Measurements from ENCODE around the gene RAET1E. TPM values are rescaled to one million over a fixed set of nuclear protein-coding genes. Genes with fewer than 3 reads are reported as not detected.
"Not testable (repeated sequence)": the region's sequence is repeated elsewhere in the genome, so short reads cannot be mapped to it uniquely, and the experiment has no call there.

Gene RAET1E
- total RNA-seq, 3 donors from 2014 or later: not detected

DNA sequence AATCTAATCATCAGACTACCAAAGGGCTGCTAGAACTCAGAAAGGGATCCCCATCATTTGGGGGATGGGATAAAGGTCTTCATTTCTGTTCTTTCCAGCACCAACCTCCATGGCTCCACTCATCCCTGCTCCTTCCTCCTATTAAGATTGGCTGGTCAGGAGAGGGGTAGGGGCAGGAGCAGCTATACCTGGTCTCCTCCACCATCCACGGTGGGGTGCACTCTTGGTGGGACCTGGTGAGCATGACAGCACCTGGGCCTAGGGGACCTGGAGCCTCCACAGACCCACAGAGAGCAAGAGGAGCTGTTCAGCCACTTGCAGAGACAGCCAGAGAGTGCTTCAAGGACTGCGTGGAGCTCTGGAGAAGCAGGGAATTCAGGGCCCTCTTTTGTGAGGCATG, 37.8 kb upstream of the RAET1E start:
- Mint-ChIP-seq H3K36me3 (ENCODE audit: insufficient read depth) (no peaks in the 10 kb centered on the region), H3K4me3 (no peak overlapping the region), H3K27me3 (ENCODE audit: low read depth) (peaks cover 86% of the 10 kb centered on the region), H3K4me1 (ENCODE audit: low read depth) (peaks cover 21% of the 10 kb centered on the region), H3K9me3 (no peaks in the 10 kb centered on the region)
- ATAC-seq (no peak), DNase-seq (no peak)

DNA sequence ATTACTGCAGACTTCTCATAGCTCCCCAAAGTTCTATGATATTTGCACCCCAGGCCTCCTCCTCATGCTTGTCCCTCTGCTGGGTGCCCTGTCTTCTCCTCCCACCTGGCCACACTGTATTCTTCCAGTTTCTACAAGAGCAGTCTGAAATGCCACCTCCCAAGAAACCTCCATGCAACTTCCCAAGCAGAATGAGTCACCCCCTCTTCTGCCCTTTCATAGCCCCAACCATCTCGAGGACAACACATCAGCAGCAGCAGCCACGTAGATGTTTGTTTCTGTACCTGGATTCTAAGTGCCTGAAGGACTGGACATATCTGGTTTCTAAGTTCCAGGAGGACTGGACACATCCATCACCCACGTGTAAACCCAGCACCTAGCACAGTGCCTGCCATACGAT, 37.3 kb upstream of the RAET1E start:
- no peaks in the 10 kb centered on the region for H3K36me3 Mint-ChIP-seq (ENCODE audit: insufficient read depth)
- peaks cover 86% of the 10 kb centered on the region for H3K27me3 Mint-ChIP-seq (ENCODE audit: low read depth)
- DNase-seq: no peak
- H3K9me3 Mint-ChIP-seq: no peaks in the 10 kb centered on the region
- ATAC-seq: no peak
- H3K4me1 Mint-ChIP-seq (ENCODE audit: low read depth): peaks cover 18% of the 10 kb centered on the region
- no peak overlapping the region for H3K4me3 Mint-ChIP-seq

DNA sequence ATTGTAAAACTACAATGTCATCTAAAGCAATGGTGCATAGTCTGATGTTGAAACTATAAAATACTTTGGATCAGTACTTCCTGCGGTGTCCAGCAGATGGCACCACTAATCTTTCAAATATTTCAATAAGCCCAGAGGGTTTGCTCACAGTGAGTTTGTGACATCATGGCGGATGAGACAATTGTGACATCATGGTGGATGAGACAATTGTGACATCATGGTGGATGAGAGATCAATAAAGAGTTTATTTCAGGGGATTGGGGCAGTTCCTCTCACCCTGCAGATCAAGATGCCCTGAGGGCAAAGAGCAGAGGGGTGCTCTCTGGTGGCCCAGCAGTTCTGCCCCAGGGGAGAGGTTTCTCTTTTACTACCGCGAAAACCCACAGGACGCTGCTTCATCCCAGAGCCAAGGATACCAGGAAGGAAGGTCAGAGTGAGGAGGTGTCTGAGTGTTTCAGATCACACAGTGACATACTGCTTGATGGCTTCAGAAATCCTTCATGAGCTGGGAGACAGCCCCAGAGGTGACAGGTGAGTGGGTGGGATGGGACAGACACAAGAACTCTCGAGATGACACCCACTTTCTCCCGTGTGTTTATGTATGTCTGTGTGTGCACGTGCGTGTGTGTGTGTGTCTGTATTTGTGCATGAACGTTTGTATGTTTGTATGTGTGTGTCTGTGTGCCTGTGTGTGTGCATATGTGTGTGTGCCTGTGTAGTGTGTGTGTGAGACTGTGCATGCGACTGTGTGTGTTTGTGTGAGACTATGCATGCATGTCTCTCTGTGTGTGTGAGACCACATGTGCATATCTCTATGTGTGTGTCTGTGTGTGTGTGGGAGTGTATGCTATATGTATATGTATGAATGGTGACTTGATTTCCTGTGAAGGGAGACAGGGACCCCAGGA, 36.6 kb upstream of the RAET1E start:
- Mint-ChIP-seq H3K9me3 (no peaks in the 10 kb centered on the region), H3K4me1 (ENCODE audit: low read depth) (peaks cover 16% of the 10 kb centered on the region), H3K27me3 (ENCODE audit: low read depth) (peaks cover 86% of the 10 kb centered on the region)

DNA sequence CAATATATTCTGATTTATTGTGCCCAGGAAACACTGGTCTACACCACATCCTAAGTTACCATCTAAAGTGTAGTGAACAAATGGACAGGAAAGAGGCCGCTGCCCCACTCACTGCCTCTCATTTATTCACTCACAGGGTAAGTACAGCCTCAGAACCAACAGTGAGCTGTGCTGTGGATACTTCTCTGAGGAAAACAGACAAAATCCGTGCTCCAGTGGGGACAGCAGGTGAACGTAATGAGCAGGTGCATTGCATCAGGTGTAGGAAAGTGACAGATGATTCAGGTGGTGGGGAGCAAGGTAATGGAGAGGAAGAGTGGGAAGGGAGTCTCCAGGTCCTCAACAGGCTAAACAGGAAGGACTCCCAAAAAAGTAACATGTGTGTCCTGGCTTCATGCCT, 35.5 kb upstream of the RAET1E start:
- Mint-ChIP-seq H3K27me3 (ENCODE audit: low read depth) (peaks cover 89% of the 10 kb centered on the region), H3K36me3 (ENCODE audit: insufficient read depth) (no peaks in the 10 kb centered on the region), H3K4me1 (ENCODE audit: low read depth) (peaks cover 9% of the 10 kb centered on the region), H3K4me3 (no peak overlapping the region), H3K9me3 (no peaks in the 10 kb centered on the region)
- no peak for DNase-seq
- no peak for ATAC-seq

More for the DNA sequence above, 36.6 kb upstream of the RAET1E start:
- DNase-seq (peak; percentile 71), ATAC-seq (peak; percentile 37 to 58)
- no peaks in the 10 kb centered on the region for H3K36me3 Mint-ChIP-seq (ENCODE audit: insufficient read depth)
- no peak overlapping the region for H3K4me3 Mint-ChIP-seq

DNA sequence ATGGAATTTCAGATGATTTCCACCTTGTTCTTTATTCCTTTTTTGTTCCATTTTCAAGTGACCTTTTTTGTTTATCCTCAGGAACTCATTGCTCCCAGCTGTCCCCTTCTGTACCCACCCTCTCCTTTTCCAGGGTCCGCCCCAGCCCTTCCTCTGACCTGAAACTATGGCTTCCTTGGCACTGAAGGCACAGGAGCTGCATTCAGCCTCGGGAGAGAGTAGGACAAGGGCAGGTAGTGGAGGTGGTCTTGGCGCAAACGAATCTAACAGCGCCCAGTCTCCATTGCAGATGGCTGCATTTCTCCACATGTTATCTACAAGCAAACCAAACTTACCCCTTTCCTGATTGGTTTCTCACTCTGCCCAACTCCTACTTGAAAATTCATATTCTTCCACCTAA, 35.1 kb upstream of the RAET1E start:
- peaks cover 94% of the 10 kb centered on the region for H3K27me3 Mint-ChIP-seq (ENCODE audit: low read depth)
- no peak for DNase-seq
- H3K4me1 Mint-ChIP-seq (ENCODE audit: low read depth): peaks cover 6% of the 10 kb centered on the region
- H3K9me3 Mint-ChIP-seq: no peaks in the 10 kb centered on the region
- H3K36me3 Mint-ChIP-seq (ENCODE audit: insufficient read depth): no peaks in the 10 kb centered on the region
- H3K4me3 Mint-ChIP-seq: no peak overlapping the region
- no peak for ATAC-seq

DNA sequence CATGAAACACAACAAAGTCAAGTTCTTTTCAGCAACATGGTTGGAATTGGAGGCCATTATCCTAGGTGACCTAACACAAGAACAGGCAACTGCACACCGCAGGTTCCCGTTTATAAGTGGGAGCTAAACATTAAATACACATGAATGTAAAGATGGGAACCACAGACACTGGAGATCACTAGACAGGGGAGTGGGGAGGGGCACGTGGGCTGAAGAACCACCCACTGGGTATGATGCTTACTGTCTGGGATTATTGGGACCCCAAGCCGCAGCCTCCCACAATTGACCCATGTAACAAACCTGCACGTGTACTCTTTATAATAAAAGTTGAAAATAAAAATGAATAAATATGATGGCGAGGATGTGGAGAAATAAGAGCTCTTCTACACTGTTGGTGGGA, 33.6 kb upstream of the RAET1E start:
- no peak overlapping the region for H3K4me3 Mint-ChIP-seq
- H3K4me1 Mint-ChIP-seq (ENCODE audit: low read depth): peaks cover 6% of the 10 kb centered on the region
- H3K27me3 Mint-ChIP-seq (ENCODE audit: low read depth): peaks cover 92% of the 10 kb centered on the region

DNA sequence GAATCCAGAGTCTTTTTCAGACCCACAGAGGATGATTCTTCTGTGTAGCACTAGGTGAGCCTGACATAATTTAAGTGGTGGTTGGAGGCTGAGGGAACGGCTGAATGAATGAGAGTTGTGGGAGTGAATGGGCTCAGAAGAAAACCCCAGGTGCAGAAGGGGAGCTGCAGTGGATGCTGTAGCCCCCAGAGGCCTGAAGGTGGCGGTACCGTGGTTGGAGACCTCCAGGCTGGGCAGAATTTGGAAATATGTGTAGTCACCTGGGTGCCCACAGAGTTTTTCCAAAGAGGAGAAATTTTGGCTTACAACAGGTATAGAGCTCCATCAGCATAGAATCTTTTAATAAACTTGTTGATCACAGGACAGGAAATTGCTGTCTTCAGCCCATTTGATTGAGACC, 31.5 kb upstream of the RAET1E start:
- H3K9me3 Mint-ChIP-seq: no peaks in the 10 kb centered on the region
- H3K4me3 Mint-ChIP-seq: no peak overlapping the region
- peaks cover 10% of the 10 kb centered on the region for H3K4me1 Mint-ChIP-seq (ENCODE audit: low read depth)
- no peak for DNase-seq
- H3K36me3 Mint-ChIP-seq (ENCODE audit: insufficient read depth): no peaks in the 10 kb centered on the region
- H3K27me3 Mint-ChIP-seq (ENCODE audit: low read depth): peaks cover 89% of the 10 kb centered on the region
- ATAC-seq: no peak

More for the DNA sequence above, 33.6 kb upstream of the RAET1E start:
- ATAC-seq: no peak
- Mint-ChIP-seq H3K9me3 (no peaks in the 10 kb centered on the region), H3K36me3 (ENCODE audit: insufficient read depth) (no peaks in the 10 kb centered on the region)
- no peak for DNase-seq

DNA sequence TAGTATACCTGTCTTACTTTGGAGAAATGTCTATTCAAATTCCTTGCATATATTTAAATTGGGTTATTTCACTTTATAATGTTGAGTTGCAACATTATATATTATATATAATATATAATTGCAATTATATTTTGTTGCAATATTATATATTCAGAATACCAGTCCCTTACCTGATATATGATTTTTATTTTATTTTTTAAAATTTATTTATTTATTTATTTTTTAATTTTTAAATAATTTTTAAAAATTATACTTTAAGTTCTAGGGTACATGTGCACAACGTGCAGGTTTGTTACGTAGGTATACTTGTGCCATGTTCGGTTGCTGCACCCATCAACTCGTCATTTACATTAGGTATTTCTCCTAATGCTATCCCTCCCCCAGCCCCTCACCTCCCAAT, 29.1 kb upstream of the RAET1E start:
- H3K36me3 Mint-ChIP-seq (ENCODE audit: insufficient read depth); DNase-seq; H3K4me3 Mint-ChIP-seq; ATAC-seq; H3K9me3 Mint-ChIP-seq: not testable (repeated sequence)
- H3K4me1 Mint-ChIP-seq (ENCODE audit: low read depth): peaks cover 23% of the 10 kb centered on the region
- H3K27me3 Mint-ChIP-seq (ENCODE audit: low read depth): peaks cover 94% of the 10 kb centered on the region

DNA sequence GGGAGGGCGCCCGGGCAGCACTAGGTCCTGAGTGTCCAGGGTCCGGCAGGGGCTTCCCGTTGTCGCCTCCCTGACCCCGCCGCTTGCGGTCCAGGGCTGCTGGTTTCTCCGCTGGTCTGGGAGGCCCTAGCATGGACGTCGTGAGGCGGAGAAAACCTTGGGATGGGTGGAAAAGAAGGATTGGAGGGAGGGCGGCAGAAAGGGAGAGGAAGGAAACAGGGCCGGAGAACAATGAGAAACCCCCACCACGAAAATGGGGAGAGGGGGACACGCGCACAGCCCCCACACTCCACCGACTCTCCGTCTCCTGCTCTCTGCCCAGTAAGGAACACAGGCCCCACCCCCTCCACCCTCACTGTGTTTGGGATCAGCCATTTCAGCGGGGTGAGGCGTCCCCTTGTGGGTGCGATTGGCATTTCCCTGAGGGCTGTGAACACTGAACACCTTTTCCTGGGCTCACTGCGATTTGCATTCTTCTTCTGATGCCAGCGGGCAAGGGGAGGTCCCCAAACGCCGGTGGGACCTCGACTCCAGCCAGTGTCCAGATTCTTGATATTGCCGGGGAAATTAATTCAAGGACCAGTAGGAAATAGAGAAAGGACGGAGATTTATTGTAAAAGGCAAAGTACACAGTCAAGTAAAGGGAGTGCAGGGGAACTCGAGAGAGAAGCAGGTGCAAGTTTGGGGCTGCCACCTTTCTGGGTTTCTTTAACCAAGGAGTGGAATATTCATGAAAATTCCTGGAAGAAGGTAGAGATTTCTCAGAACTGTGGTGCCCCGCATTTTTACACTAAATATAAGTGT, 28.3 kb upstream of the RAET1E start:
- peak; percentile 69 to 70 for ATAC-seq
- H3K36me3 Mint-ChIP-seq (ENCODE audit: insufficient read depth): no peaks in the 10 kb centered on the region
- peak; percentile 66 for DNase-seq

DNA sequence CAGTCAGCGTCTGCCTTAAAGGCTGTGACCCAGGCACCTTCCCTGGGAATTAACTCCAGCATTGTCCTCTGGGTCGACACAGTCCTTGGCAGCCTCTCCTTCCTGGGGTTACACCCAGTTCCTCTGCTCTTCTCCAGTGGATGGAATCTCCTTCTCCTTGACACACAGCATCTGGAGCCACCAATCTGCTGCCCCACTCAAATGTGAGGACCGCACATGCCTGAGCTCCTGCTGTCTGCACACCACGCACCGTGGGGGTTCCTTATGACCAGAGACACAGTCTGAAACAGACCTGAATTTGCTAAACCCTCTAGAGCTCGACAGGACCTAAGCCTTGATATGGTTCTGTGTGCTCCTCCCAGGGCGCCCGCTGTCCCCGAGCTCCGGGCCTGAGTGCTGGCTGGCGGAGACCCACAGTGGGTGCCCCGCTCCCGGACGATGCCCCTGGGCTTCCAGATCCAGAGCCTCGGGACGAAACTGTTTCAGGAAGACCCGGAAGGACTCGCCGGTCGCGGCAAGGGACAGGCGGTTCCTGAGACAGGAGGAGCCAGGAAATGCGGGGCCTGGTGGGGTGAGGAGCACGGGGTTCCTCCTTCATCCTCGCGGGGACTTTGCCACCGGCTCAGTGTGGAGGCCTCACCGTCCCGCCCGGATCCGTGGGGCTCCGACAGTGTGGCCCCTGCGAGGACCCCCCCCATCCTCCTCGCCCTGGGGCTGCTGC, 27.5 kb upstream of the RAET1E start:
- ATAC-seq (no peak), DNase-seq (no peak)
- peaks cover 94% of the 10 kb centered on the region for H3K27me3 Mint-ChIP-seq (ENCODE audit: low read depth)
- peaks cover 25% of the 10 kb centered on the region for H3K4me1 Mint-ChIP-seq (ENCODE audit: low read depth)
- no peaks in the 10 kb centered on the region for H3K9me3 Mint-ChIP-seq
- H3K36me3 Mint-ChIP-seq (ENCODE audit: insufficient read depth): no peaks in the 10 kb centered on the region
- no peak overlapping the region for H3K4me3 Mint-ChIP-seq

More for the DNA sequence above, 28.3 kb upstream of the RAET1E start:
- Mint-ChIP-seq H3K4me3 (peak overlapping the region; percentile 7), H3K9me3 (no peaks in the 10 kb centered on the region), H3K27me3 (ENCODE audit: low read depth) (peaks cover 94% of the 10 kb centered on the region), H3K4me1 (ENCODE audit: low read depth) (peaks cover 25% of the 10 kb centered on the region)

DNA sequence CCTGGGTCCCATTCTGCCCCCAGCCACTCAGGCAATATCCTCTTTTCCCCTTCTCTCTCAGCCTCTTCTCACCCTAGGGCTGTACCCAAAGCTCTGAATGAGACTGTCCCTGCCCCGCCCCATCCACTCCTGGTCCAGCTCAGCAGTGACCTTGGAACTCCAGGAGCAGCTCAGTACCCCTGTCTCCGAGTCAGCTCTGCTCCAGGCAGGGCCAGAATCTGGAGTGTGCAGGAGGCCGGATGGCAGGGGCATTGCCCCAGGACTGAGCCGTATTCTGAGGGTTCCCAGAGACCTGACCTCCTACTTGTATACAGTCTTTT, 27.0 kb upstream of the RAET1E start:
- Mint-ChIP-seq H3K9me3 (no peaks in the 10 kb centered on the region), H3K4me3 (no peak overlapping the region)
- DNase-seq: no peak

DNA sequence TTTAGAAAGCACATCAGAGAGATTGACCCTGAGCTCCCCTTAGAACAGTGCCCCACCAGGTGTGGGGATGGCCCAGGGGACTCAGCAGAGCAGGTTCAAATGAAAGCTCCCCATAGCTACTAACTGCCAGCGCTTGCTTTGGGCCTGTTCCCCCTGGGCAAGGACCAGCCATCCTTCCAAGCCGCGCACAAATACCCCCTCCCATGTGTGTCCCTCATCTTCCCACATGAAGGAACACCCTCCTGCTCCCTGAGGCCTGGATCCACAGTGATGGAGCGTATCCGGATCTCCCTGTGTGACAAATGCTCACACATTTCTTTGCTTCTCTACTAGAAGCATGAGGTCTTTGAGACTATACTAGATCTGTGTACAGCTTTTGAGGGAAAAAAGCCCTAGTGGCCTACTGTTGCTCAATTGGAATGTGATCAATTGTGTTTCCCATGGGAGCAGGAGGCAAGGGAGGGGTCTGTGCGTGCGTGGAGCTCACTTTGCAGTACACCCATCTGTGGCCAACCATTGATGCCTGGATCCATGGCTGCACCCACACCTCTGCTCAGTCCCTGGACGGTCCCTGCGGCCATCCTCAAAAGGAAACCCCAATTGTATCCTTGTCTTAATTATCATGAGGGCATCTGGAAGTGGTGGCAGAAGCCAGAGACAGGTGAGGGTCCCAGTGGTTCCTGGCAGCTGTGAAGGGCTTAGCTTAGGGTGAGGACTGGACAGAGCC, 26.5 kb upstream of the RAET1E start:
- Mint-ChIP-seq H3K4me3 (peak overlapping the region; percentile 45), H3K27me3 (ENCODE audit: low read depth) (peaks cover 88% of the 10 kb centered on the region), H3K4me1 (ENCODE audit: low read depth) (peaks cover 25% of the 10 kb centered on the region), H3K9me3 (no peaks in the 10 kb centered on the region), H3K36me3 (ENCODE audit: insufficient read depth) (no peaks in the 10 kb centered on the region)
- ATAC-seq: no peak
- no peak for DNase-seq

More for the DNA sequence above, 27.0 kb upstream of the RAET1E start:
- no peak for ATAC-seq
- Mint-ChIP-seq H3K4me1 (ENCODE audit: low read depth) (peaks cover 25% of the 10 kb centered on the region), H3K27me3 (ENCODE audit: low read depth) (peaks cover 93% of the 10 kb centered on the region), H3K36me3 (ENCODE audit: insufficient read depth) (no peaks in the 10 kb centered on the region)

DNA sequence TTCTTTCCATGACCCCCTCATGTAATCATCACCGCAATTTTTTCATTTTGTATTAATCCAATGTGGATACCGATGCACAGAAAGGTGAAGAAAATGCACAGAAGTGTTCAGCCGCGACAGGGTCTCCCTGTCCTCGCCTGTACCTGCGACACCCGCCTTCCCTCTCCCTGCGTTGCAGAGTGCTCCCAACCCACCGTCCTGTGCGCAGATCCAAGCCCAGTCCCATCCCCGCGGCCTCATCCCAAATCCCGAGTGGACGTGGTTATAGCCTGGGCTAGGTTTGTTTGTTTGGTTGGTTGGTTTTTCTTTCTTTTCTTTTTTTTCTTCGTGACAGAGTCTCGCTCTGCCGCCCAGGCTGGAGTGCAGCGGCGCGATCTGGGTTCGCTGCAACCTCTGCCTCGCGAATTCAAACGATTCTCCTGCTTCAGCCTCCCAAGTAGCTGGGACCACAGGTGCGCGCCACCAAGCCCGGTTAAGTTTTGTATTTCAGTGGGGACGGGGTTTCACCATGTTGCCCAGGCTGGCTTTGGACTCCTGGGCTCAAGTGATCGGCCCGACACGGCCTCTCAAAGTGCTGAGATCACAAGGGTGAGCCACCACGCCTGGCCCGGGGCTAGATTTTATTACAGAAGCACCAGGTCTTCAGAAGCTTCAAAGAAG, 25.5 kb upstream of the RAET1E start:
- Mint-ChIP-seq H3K9me3 (no peaks in the 10 kb centered on the region), H3K4me3 (peak overlapping the region; percentile 84), H3K4me1 (ENCODE audit: low read depth) (peaks cover 25% of the 10 kb centered on the region), H3K36me3 (ENCODE audit: insufficient read depth) (no peaks in the 10 kb centered on the region), H3K27me3 (ENCODE audit: low read depth) (peaks cover 81% of the 10 kb centered on the region)
- ATAC-seq: peak; percentile 2 to 36
- no peak for DNase-seq

Data from activated T-cell treated with anti-CD3 and anti-CD28 coated beads, Interleukin-2, amount 50 U/mL, for 4 hours (primary cell).